ENCODE results near the gene LYST.
A peak's percentile ranks its signal among the peaks of the same experiment; 100 is the strongest.
"Not testable (repeated sequence)": the region's sequence is repeated elsewhere in the genome, so short reads cannot be mapped to it uniquely, and the experiment has no call there.

LYST gene

DNA sequence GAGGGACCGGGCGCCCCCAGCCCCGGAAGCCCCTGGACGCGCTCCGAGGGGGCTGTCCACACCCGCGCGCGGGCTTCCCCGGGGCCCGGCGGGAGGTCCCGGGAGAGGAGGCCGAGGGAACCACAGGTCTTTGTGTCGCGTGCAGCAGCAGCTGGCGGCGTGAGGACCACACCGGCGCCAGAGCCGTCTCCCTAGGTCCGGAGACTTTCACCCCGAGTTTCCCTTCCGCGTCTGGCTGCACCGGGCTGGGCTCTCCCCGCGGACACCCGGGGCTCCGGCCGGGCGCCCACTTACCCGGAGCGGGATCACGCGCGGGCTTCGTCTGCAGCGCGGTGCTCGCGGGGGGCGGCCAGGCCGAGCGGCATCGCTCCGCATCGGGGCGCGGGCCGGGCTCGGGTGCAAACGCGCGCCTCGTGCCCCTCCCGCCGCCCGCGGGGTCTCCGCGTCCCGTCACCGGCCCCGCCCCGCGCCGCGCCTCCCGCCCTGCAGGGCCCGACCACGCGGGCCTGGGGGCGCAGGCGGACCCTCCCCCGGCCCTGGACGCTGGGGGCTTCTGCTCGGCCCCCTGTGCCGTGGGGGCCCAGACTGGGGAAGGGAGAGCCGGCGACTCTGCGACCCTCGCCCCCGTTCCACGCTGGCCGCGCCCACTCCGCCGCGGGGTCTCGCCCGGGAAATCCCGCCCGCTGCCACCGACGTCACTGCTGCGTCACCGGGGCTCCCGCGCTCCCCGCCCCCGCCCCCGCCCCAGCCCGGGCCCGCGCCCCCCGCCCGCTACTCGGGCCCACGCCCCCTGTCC lies 217.1 kb downstream of the LYST start, which contains the start of gene GNG4:
TSS of gene GNG4 (minus strand) at position 417 of the 796 bp plus-strand sequence. CDS start 65,946 bp downstream, outside the sequence.
- DNase-seq, result peak in 1 of 2 experiments; percentile 18

DNA sequence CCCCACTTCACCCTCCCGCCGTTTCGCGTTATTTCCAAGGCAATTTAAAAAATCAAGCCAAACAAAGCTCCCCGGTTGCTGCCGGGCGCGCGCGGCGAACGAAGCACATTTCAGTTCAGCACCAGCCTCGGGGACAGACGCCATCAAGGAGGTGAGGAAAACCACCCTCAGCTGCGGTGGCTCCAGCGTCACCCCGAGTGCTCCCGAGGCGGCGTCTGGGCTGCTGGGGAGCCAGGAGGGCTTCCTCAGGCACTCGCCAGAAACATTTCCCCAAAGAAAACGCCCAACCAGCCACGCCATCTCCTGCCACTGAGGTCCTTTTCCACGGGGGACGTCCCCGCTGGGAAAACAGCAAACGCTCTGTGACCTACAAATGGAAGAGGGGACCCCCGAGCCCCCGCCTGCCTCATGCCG lies 217.7 kb downstream of the LYST start:
- DNase-seq, result peak; percentile 32 to 57

- DNase-seq, result no peak
These were observed 218.2 kb downstream of the LYST start for GRCh38 chr1:235648407-235648907.

DNA sequence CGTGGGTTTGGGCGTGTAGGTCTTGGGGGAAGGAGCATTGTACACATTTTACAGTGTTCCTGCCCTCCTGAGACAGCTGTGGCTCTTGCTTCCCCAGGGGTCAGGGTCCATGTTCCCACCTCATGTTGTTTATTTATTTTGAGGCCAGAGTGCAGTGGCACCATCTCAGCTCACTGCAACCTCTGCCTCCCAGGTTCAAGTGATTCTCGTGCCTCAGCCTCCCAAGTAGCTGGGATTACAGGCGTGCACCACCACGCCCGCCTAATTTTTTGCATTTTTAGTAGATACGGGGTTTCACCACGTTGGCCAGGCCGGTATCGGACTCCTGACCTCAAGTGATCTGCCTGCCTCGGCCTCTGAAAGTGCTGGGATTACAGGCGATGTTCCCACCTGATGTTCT lies 219.2 kb downstream of the LYST start:
- not testable (repeated sequence) for DNase-seq

GRCh38 chr1:235646463-235646862 lies 220.2 kb downstream of the LYST start:
- DNase-seq, result no peak

- no peak for DNase-seq
These were observed 221.9 kb downstream of the LYST start for GRCh38 chr1:235644693-235645305.

- DNase-seq, result no peak
These were observed 222.6 kb downstream of the LYST start for GRCh38 chr1:235643837-235644692.

GRCh38 chr1:235642943-235643371 lies 223.7 kb downstream of the LYST start:
- DNase-seq, result no peak

- no peak for DNase-seq
These were observed 224.4 kb downstream of the LYST start for GRCh38 chr1:235642011-235642942.

DNA sequence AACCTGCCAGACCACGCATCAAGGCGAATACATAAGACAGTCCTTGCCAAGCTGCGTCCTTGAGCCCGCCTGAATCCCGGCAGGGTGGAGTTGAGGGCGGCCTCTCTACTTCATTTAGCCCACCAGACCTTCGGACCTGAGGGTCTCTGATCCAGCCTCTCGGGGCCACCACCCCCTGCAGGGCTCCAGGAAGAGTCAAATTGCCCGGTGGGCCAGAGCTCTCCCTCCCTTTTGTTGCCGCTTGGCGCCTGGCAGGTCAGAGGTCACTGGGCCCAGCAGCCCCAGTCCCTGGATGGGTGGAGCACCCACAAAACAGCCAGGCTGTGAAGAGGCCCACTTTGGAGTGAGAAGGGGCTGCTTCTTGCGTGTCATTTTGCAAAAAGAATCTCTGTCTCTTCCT lies 226.1 kb downstream of the LYST start:
- no peak for DNase-seq

DNA sequence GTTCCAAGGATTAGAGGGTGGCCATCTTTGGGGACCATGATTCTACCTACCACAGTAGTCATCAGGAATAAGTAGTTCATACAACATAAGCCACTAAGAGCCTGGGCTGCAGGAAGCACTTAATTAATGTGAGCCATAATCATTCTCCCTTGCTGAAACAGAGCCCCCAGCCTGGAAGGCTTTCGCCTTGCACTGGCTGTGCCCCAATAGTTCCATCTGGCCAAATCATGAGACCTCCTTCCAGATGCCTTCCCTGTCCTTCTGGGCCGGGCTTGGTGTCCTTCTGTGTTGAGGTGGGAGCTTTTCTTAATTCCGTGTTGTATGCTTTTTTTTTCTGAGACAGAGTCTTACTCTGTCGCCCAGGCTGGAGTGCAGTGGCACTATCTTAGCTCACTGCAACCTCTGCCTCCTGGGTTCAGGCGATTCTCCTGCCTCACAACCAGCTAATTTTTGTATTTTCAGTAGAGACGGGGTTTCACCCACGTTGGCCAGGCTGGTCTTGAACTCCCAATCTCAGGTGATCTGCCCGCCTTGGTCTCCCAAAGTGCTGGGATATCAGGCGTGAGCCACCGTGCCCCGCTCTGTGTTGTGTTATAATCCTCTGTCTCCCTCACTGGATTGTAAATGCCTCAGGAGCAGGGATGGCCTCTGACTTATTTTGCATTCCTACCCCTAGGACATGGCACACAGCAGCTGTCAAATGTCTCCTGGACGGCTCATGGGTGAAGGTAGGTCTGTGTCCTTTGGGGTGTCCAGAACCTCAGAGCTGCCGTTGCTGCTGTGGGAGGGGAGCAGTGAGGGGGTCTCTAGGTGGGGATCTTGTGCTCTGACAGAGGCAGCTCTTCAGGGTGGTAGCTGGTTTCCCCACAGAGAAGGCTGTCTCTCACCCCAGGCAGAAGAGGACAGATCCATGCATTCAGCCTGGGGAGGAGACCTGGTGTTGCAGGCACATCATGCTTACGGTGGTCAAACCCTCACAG lies 227.2 kb downstream of the LYST start:
- DNase-seq, result no peak

DNA sequence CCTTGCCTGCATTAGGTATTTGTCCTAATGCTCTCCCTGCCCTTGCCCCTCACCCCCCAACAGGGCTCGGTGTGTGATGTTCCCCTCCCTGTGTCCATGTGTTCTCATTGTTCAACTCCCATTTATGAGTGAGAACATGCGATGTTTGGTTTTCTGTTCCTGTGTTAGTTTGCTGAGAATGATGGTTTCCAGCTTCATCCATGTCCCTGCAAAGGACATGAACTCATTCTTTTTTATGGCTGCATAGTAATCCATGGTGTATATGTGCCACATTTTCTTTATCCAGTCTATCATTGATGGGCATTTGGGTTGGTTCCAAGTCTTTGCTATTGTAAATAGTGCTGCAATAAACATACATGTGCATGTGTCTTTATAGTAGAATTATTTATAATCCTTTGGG lies 228.1 kb downstream of the LYST start:
- not testable (repeated sequence) for DNase-seq

- DNase-seq, result no peak
These were observed 228.8 kb downstream of the LYST start for GRCh38 chr1:235637756-235638534.

DNA sequence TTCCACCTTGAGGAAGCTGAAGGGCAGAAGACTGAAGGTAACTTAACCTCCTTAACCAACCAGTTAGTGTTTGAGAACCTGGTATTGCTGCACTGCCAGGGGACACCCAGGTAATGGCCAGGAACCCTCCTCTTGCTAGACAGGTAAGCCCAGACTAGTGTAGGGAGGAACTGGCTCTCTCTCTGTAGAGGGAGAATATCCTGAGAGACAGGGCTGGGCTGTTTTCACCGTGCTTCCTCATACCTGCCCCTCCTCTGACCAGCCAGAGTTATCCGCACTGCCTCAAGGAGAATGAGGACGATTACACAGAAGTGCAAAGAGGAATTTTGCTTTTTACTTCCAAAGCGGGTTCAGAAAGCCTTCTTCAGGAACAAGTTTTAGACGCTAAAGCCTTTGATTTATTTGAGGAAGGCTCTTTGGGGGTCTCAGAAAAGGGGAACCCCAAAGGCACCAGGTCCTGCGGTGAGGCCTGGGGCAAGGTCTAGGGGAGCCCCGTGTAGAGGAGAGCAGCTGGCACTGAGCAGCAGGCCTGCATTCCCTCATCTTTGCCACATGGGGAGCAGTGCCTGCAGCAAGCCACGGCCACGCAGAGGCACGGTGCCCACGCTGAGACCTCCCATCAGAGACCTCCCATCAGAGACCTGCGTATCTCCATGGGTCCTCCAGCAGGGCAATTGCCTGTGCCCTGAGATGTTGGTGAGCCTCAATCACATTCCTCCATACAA lies 230.6 kb downstream of the LYST start:
- no peak for DNase-seq

GRCh38 chr1:235632506-235633401 lies 234.0 kb downstream of the LYST start:
- DNase-seq, result peak; percentile 55 to 56

GRCh38 chr1:235631816-235632215 lies 234.9 kb downstream of the LYST start:
- no peak for DNase-seq

DNA sequence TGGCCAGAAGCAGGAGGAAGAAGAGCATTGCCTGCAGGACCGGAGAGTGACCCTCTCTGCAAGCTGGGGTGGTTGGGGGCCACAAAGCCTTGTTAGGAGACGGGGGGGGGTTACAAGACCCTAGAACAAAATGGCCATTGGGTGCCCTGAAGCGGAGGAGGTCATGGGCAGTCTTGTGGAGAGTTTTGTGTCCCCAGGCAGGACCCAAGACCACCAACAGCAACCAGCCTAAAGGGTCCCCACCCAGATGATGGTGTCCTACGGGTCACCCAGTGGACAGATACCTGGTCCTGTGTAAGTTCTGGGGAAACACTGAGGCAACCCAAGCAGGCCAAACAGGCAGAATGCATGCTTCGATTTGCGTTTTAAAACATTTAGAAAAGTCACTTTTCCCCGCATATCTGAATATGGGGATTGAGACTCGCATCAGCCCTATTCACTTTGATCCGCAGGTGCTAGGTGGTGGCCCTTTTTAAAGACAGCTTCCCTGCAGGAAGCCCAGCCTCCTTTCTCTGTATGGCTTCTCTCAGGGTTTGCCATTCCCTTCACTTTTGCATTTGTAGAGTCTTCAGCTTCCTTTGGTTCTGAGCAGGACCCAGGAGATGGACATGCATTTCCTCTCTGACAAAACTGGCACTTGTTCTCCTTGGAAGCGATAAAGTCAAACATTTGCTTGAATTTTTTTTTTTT lies 238.2 kb downstream of the LYST start:
- no peak for DNase-seq

Data from AML-193 (cell line).